Fibroblast of lung (primary cell): ENCODE measurements around the gene C12orf60.

Source experiments
- EZH2 ChIP-seq: IDR thresholded peaks from 2 replicates; pipeline ENCODE4 v1.5.1; 2012; ENCODE audit warnings: low read length, control low read depth, mild to moderate bottlenecking; ENCODE audit errors: missing control alignments
- TF ChIP-seq, protein P1 (sequence below), 2 donors: IDR thresholded peaks in 1 of 2; conservative IDR thresholded peaks in 1 of 2; 1 replicate in 1 of 2; 2 replicates in 1 of 2; pipeline ENCODE4 v1.5.1; 2011 to 2012; ENCODE audit warnings: low read length in 2 of 2, control low read depth in 1 of 2, inconsistent platforms in 1 of 2, low read depth in 1 of 2, mild to moderate bottlenecking in 1 of 2

GRCh38 chr12:14765398-14765797 is 38.1 kb upstream of the C12orf60 start:
- TF ChIP-seq EZH2: no peak
- TF ChIP-seq, protein P1, sequence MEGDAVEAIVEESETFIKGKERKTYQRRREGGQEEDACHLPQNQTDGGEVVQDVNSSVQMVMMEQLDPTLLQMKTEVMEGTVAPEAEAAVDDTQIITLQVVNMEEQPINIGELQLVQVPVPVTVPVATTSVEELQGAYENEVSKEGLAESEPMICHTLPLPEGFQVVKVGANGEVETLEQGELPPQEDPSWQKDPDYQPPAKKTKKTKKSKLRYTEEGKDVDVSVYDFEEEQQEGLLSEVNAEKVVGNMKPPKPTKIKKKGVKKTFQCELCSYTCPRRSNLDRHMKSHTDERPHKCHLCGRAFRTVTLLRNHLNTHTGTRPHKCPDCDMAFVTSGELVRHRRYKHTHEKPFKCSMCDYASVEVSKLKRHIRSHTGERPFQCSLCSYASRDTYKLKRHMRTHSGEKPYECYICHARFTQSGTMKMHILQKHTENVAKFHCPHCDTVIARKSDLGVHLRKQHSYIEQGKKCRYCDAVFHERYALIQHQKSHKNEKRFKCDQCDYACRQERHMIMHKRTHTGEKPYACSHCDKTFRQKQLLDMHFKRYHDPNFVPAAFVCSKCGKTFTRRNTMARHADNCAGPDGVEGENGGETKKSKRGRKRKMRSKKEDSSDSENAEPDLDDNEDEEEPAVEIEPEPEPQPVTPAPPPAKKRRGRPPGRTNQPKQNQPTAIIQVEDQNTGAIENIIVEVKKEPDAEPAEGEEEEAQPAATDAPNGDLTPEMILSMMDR (conservative IDR thresholded peaks at IDR 0.05 in 1 of 2, IDR thresholded peaks at IDR 0.05 in 1 of 2; ENCODE audit: low read depth in 1 of 2, low read length in 2 of 2): no peak
